Endothelial cell (in vitro differentiated cells): ENCODE results near the gene AQP3. TPM values are rescaled to one million over a fixed set of nuclear protein-coding genes. Genes with fewer than 3 reads are reported as not detected.
A peak's percentile ranks its signal among the peaks of the same experiment; 100 is the strongest.

Experiments
- DNase-seq: peaks from one replicate; pipeline ENCODE4 v3.0.0; 2021; ENCODE audit warnings: low spot score
- H3K27ac Mint-ChIP-seq: one replicate; pipeline ENCODE4 v1.8.0; 2021; ENCODE audit warnings: mixed read lengths, inconsistent platforms; ENCODE audit not compliant: unreplicated experiment
- H3K27me3 Mint-ChIP-seq: one replicate; pipeline ENCODE4 v1.8.0; 2021; ENCODE audit warnings: mild to moderate bottlenecking, moderate library complexity, mixed read lengths, inconsistent platforms; ENCODE audit not compliant: unreplicated experiment
- H3K36me3 Mint-ChIP-seq: one replicate; pipeline ENCODE4 v1.8.0; 2021; ENCODE audit warnings: mild to moderate bottlenecking, low read depth, mixed read lengths, inconsistent platforms; ENCODE audit not compliant: unreplicated experiment
- H3K4me1 Mint-ChIP-seq: one replicate; pipeline ENCODE4 v1.8.0; 2021; ENCODE audit warnings: mild to moderate bottlenecking, mixed read lengths, inconsistent platforms; ENCODE audit not compliant: unreplicated experiment
- H3K4me3 Mint-ChIP-seq: one replicate; pipeline ENCODE4 v1.8.0; 2021; ENCODE audit warnings: mild to moderate bottlenecking, mixed read lengths, inconsistent platforms; ENCODE audit not compliant: unreplicated experiment
- H3K9me3 Mint-ChIP-seq: one replicate; pipeline ENCODE4 v1.8.0; 2021; ENCODE audit warnings: mixed read lengths, inconsistent platforms; ENCODE audit not compliant: unreplicated experiment
- total RNA-seq: library from RNA; stranded (reverse); fragmentation: NEBNext Ultra II Directional; extraction: Animal tissue kit (Norgen Biotek cat#: 25700); gene quantifications from one replicate; pipeline ENCODE4 v1.2.1, GENCODE V29; 2021; ENCODE audit not compliant: unreplicated experiment
- TF ChIP-seq, protein P1 (sequence below): fragments of 200-600 bp; sonication (generic); IDR thresholded peaks from one replicate; pipeline ENCODE4 v1.5.0; 2021; ENCODE audit warnings: antibody characterized with exemption; ENCODE audit not compliant: unreplicated experiment

AQP3 gene
- total RNA-seq, 1 donor from 2014 or later: 6.0 TPM

DNA sequence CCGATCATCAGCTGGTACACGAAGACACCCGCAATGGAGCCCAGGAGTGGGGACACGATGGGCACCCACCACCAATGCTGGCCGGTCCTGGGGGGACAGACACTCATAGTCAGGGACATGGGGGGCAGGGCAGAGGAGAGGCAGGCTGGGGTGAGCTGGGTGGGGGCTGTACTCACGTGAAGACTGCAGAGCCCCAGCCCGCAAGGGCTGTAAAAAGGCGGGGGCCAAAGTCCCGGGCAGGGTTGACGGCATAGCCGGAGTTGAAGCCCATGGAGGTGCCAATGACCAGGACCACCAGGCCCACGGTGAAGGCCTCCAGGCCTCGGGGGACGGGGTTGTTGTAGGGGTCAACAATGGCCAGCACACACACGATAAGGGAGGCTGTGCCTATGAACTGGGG lies 5.3 kb downstream of the AQP3 start:
- DNase-seq: no peak
- H3K27me3 Mint-ChIP-seq: peaks cover 6% of the 10 kb centered on the region
- peaks cover 32% of the 10 kb centered on the region for H3K4me1 Mint-ChIP-seq
- no peaks in the 10 kb centered on the region for H3K9me3 Mint-ChIP-seq
- no peak overlapping the region for H3K27ac Mint-ChIP-seq
- H3K36me3 Mint-ChIP-seq: peaks cover 4% of the 10 kb centered on the region
- TF ChIP-seq, protein P1, sequence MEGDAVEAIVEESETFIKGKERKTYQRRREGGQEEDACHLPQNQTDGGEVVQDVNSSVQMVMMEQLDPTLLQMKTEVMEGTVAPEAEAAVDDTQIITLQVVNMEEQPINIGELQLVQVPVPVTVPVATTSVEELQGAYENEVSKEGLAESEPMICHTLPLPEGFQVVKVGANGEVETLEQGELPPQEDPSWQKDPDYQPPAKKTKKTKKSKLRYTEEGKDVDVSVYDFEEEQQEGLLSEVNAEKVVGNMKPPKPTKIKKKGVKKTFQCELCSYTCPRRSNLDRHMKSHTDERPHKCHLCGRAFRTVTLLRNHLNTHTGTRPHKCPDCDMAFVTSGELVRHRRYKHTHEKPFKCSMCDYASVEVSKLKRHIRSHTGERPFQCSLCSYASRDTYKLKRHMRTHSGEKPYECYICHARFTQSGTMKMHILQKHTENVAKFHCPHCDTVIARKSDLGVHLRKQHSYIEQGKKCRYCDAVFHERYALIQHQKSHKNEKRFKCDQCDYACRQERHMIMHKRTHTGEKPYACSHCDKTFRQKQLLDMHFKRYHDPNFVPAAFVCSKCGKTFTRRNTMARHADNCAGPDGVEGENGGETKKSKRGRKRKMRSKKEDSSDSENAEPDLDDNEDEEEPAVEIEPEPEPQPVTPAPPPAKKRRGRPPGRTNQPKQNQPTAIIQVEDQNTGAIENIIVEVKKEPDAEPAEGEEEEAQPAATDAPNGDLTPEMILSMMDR: no peak
- H3K4me3 Mint-ChIP-seq: no peak overlapping the region

DNA sequence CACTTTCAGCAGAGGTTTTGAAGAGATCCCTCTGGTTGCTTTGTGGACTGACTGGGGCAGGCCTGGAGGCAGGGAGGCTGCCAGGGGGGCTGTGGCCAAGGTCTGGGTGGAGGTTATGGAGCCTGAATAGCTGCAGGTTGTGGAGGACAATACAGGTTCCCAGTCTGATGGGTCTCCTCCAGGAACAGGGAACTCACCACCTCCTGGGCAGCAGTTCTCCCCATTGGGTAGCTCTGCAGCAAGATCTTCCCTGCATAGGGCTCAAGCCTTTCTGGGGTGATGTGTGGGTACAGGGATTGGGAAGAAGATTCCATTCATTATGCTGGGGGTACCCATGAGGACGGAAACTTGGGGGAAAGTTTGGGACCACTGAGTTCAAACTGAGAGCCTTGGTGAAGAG lies 6.8 kb downstream of the AQP3 start:
- Mint-ChIP-seq H3K36me3 (no peaks in the 10 kb centered on the region), H3K27ac (no peak overlapping the region), H3K4me3 (no peak overlapping the region), H3K9me3 (no peaks in the 10 kb centered on the region), H3K27me3 (peaks cover 10% of the 10 kb centered on the region), H3K4me1 (peaks cover 40% of the 10 kb centered on the region)
- no peak for DNase-seq
- TF ChIP-seq, protein P1: no peak

DNA sequence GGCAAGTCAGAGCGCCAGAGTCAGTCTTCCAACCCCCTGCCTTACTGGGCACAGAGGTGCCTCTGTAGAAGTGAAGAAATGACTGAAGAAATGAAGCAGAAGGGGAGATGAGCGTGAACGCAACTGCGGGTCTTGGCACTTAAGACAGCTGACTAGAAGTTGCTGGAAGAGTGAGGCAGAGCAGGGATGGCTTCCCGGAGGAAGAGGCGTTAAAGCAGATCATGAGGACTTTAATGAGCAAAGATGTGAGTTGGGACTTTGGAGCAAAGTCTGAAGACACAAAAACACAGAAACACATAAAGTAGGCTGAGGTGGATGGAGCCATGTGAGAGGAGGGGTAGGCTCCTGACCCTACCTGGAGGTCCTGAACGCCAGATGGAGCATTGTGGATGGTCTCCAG lies 7.2 kb downstream of the AQP3 start:
- no peak for DNase-seq
- H3K27me3 Mint-ChIP-seq: peaks cover 11% of the 10 kb centered on the region
- peaks cover 43% of the 10 kb centered on the region for H3K4me1 Mint-ChIP-seq
- H3K9me3 Mint-ChIP-seq: no peaks in the 10 kb centered on the region
- H3K27ac Mint-ChIP-seq: peak overlapping the region; percentile 9
- H3K36me3 Mint-ChIP-seq: no peaks in the 10 kb centered on the region
- TF ChIP-seq, protein P1: no peak
- no peak overlapping the region for H3K4me3 Mint-ChIP-seq

DNA sequence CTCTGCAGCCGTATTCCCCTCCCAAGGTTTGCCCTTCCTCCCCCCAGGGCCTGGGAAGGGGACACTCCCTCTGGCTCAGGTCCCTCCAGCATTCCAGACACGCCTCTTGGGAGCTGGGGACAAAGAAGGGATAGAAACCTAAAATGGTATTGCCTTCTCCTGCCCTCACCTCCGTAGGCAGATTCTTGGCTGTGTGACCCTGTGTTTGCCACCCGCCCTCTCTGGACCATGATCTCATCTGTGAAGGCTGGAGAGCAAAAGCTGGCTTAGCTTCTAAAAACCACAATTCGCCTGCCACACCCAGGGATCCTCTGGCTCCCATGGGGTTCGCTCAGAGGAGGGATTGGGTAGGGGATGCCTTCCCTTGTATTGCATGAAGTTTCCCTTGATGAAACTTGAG lies 7.7 kb downstream of the AQP3 start:
- Mint-ChIP-seq H3K36me3 (no peaks in the 10 kb centered on the region), H3K9me3 (no peaks in the 10 kb centered on the region), H3K4me1 (peaks cover 41% of the 10 kb centered on the region), H3K4me3 (no peak overlapping the region), H3K27me3 (peaks cover 9% of the 10 kb centered on the region), H3K27ac (peak overlapping the region; percentile 9)
- TF ChIP-seq, protein P1: no peak
- no peak for DNase-seq

DNA sequence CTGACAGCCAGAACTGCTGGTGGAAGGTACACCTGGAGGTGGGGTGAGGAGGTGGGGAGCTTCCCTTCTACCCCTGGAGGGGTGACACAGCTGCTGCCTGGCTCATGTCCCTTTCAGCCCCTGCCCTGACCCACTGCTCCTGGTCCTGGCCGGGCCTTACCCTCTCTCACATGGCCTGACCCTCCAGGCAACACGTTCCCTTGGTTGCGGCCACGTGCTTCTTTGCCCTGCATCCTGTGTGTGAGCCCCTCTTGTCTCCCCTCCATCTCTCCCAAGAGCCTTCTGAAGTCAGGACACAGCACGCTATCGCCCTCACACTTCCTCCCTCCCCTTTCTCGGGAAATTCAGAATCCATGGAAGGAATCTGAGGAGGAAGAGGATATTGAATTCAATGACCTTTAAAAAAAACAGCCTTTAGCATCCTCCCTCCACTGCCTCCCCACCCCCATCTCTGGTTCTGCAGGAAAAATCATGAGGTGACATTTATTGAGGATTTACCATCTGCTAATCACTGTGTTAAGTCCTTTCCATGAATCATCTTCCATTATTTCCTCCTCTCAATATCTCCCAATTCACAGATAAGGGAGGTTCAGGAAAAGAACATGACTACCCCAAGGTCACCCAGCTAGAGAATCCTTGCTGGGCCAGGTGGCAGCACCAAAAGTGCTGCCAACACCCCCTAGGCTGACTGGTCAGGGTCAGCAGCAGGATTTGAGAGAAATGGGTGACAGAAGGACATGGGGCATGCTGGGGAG lies 8.3 kb downstream of the AQP3 start:
- peaks cover 9% of the 10 kb centered on the region for H3K27me3 Mint-ChIP-seq

More for the DNA sequence above, 8.3 kb downstream of the AQP3 start:
- peak; percentile 40 for DNase-seq
- H3K27ac Mint-ChIP-seq: no peak overlapping the region
- no peak overlapping the region for H3K4me3 Mint-ChIP-seq
- H3K4me1 Mint-ChIP-seq: peaks cover 43% of the 10 kb centered on the region
- no peaks in the 10 kb centered on the region for H3K36me3 Mint-ChIP-seq
- TF ChIP-seq, protein P1: no peak
- H3K9me3 Mint-ChIP-seq: no peaks in the 10 kb centered on the region
